H1 (cell line): ENCODE results near the gene STX4. TPM values are rescaled to one million over a fixed set of nuclear protein-coding genes. Genes with fewer than 3 reads are reported as not detected.

ENCODE experiments used
- CTCF ChIA-PET: fragments of 300-600 bp; sonication (Branson Sonifier 250); formaldehyde crosslinking; loops from one replicate; lab custom pipeline; 2021; ENCODE audit not compliant: partially characterized antibody; lab: Charles Lee
- POLR2A ChIA-PET: fragments of 300-600 bp; sonication (Branson Sonifier 250); formaldehyde crosslinking; loops from one replicate; lab custom pipeline; 2021; ENCODE audit warnings: inconsistent platforms; ENCODE audit not compliant: partially characterized antibody; lab: Charles Lee
- DNase-seq, 2 experiments: peaks; one replicate each; pipeline versions ENCODE4 v3.0.0 to v3.0.0-alpha.2; 2010 to 2022; ENCODE audit warnings: low spot score in 2 of 2, low read depth in 1 of 2, mixed read lengths in 1 of 2
- FAIRE-seq: peaks from 2 replicates; lab custom pipeline; 2011; peaks lifted over from hg19 to GRCh38; lab: Jason Lieb, UNC
- H2AFZ ChIP-seq: 2 replicates; pipeline ENCODE4 v1.8.1; 2012; ENCODE audit warnings: low read length, inconsistent platforms
- H2AK5ac ChIP-seq: 2 replicates; pipeline ENCODE4 v1.6.1; 2013; ENCODE audit warnings: low read depth, low read length
- H2BK120ac ChIP-seq: replicated peaks from 2 replicates; pipeline ENCODE3; 2013; ENCODE audit warnings: low read depth, low read length, inconsistent platforms
- H2BK12ac ChIP-seq: 2 replicates; pipeline ENCODE4 v1.6.1; 2013; ENCODE audit warnings: low read depth, low read length
- H2BK15ac ChIP-seq: 2 replicates; pipeline ENCODE4 v1.6.1; 2013; ENCODE audit warnings: low read length
- H2BK20ac ChIP-seq: 2 replicates; pipeline ENCODE4 v1.6.1; 2013; ENCODE audit warnings: low read length
- H2BK5ac ChIP-seq: 2 replicates; pipeline ENCODE4 v1.6.1; 2013; ENCODE audit warnings: low read depth, low read length
- H3K14ac ChIP-seq: 2 replicates; pipeline ENCODE4 v1.6.1; 2013; ENCODE audit warnings: inconsistent platforms; ENCODE audit not compliant: insufficient read length
- H3K18ac ChIP-seq: 2 replicates; pipeline ENCODE4 v1.6.1; 2013; ENCODE audit warnings: low read length; ENCODE audit errors: extremely low read depth
- H3K23ac ChIP-seq: 2 replicates; pipeline ENCODE4 v1.6.1; 2013; ENCODE audit warnings: inconsistent platforms; ENCODE audit not compliant: insufficient read length
- H3K23me2 ChIP-seq: 2 replicates; pipeline ENCODE4 v1.6.1; 2013; ENCODE audit warnings: low read depth, low read length
- H3K27ac ChIP-seq: 2 replicates; pipeline ENCODE4 v1.6.1; 2011; ENCODE audit warnings: low read depth, low read length, inconsistent platforms
- H3K27me3 ChIP-seq, 4 experiments: replicated peaks in 1 of 4; 1 replicate in 1 of 4; 2 replicates in 3 of 4; pipeline versions ENCODE4 v1.6.1 to v1.8.1; 2011 to 2013; ENCODE audit warnings: low read length in 3 of 4, mild to moderate bottlenecking in 3 of 4, inconsistent platforms in 2 of 4, mixed read lengths in 2 of 4, moderate library complexity in 1 of 4; ENCODE audit not compliant: control insufficient read depth in 3 of 4, insufficient read depth in 3 of 4; ENCODE audit errors: extremely low read depth in 1 of 4
- H3K36me3 ChIP-seq, 4 experiments: 2 replicates each; pipeline versions ENCODE4 v1.6.1 to v1.8.1; 2011 to 2013; ENCODE audit warnings: mild to moderate bottlenecking in 4 of 4, low read length in 3 of 4, moderate library complexity in 2 of 4, control low read depth in 1 of 4, inconsistent platforms in 1 of 4; ENCODE audit not compliant: insufficient read depth in 4 of 4, control insufficient read depth in 2 of 4
- H3K4ac ChIP-seq: replicated peaks from 2 replicates; pipeline ENCODE3; 2013; ENCODE audit warnings: low read length, low read depth, mixed read lengths, inconsistent platforms; ENCODE audit not compliant: insufficient read length
- H3K4me1 ChIP-seq, 4 experiments: replicated peaks in 1 of 4; 1 replicate in 1 of 4; 2 replicates in 3 of 4; pipeline versions ENCODE4 v1.6.1 to v1.8.1; 2011 to 2013; ENCODE audit warnings: low read length in 3 of 4, inconsistent platforms in 2 of 4, mixed read lengths in 1 of 4; ENCODE audit not compliant: insufficient read depth in 4 of 4, control insufficient read depth in 3 of 4
- H3K4me2 ChIP-seq, 2 experiments: 2 replicates each; pipeline versions ENCODE4 v1.6.1 to v1.8.1; 2011 to 2013; ENCODE audit warnings: low read depth in 2 of 2, low read length in 2 of 2, control low read depth in 1 of 2, inconsistent platforms in 1 of 2, mild to moderate bottlenecking in 1 of 2; ENCODE audit not compliant: insufficient read depth in 1 of 2
- H3K4me3 ChIP-seq, 4 experiments: fragments of 200-600, 300-600 bp in 1 of 4; sonication (generic), shearing (Covaris generic), sonication (Bioruptor Twin) in 1 of 4; 2 replicates each; pipeline versions ENCODE4 v1.5.1 to v1.8.1; 2011 to 2016; ENCODE audit warnings: low read length in 4 of 4, low read depth in 3 of 4, control low read depth in 2 of 4, inconsistent platforms in 2 of 4, mild to moderate bottlenecking in 2 of 4, mixed read lengths in 1 of 4, moderate library complexity in 1 of 4; ENCODE audit not compliant: insufficient read depth in 2 of 4; ENCODE audit errors: extremely low read depth in 1 of 4
- H3K56ac ChIP-seq: replicated peaks from 2 replicates; pipeline ENCODE3; 2013; ENCODE audit warnings: low read depth, mild to moderate bottlenecking, mixed read lengths, low read length, inconsistent platforms; ENCODE audit not compliant: insufficient read length
- H3K79me1 ChIP-seq: 2 replicates; pipeline ENCODE4 v1.6.1; 2013; ENCODE audit warnings: low read depth, low read length, control low read depth
- H3K79me2 ChIP-seq, 2 experiments: 2 replicates each; pipeline versions ENCODE4 v1.6.1 to v1.8.1; 2012 to 2013; ENCODE audit warnings: low read length in 2 of 2, mild to moderate bottlenecking in 2 of 2, inconsistent platforms in 1 of 2; ENCODE audit not compliant: insufficient read depth in 2 of 2, control insufficient read depth in 1 of 2
- H3K9ac ChIP-seq, 4 experiments: replicated peaks in 1 of 4; 1 replicate in 1 of 4; 2 replicates in 3 of 4; pipeline versions ENCODE4 v1.6.1 to v1.8.1; 2011 to 2013; ENCODE audit warnings: low read depth in 3 of 4, low read length in 3 of 4, control low read depth in 2 of 4, mild to moderate bottlenecking in 2 of 4, moderate library complexity in 2 of 4, inconsistent platforms in 1 of 4; ENCODE audit errors: extremely low read depth in 1 of 4
- H3K9me3 ChIP-seq, 2 experiments: 2 replicates each; pipeline versions ENCODE4 v1.6.1 to v1.8.1; 2012 to 2013; ENCODE audit warnings: mild to moderate bottlenecking in 2 of 2, moderate library complexity in 2 of 2, control low read depth in 1 of 2, inconsistent platforms in 1 of 2, low read depth in 1 of 2, low read length in 1 of 2, mixed read lengths in 1 of 2; ENCODE audit not compliant: insufficient read depth in 2 of 2
- H4K20me1 ChIP-seq, 2 experiments: replicated peaks in 1 of 2; 2 replicates each; pipeline versions ENCODE3 to v1.8.1; 2011 to 2013; ENCODE audit warnings: inconsistent platforms in 2 of 2, low read length in 2 of 2, mild to moderate bottlenecking in 1 of 2; ENCODE audit not compliant: insufficient read depth in 2 of 2, control insufficient read depth in 1 of 2
- H4K5ac ChIP-seq: 2 replicates; pipeline ENCODE4 v1.6.1; 2013; ENCODE audit warnings: low read length, low read depth, mixed read lengths, inconsistent platforms; ENCODE audit not compliant: insufficient read length
- H4K8ac ChIP-seq: 2 replicates; pipeline ENCODE4 v1.8.0; 2013; ENCODE audit warnings: mild to moderate bottlenecking, moderate library complexity, low read length, inconsistent platforms; ENCODE audit not compliant: insufficient read depth; ENCODE audit errors: extremely low read depth
- H4K91ac ChIP-seq: replicated peaks from 2 replicates; pipeline ENCODE3; 2013; ENCODE audit warnings: low read length, mixed read lengths, inconsistent platforms; ENCODE audit not compliant: insufficient read length
- HDAC2 ChIP-seq, 2 experiments: fragments of 300-600 bp in 1 of 2; sonication (generic) in 1 of 2; IDR thresholded peaks; 2 replicates each; pipeline ENCODE4 v1.6.1; 2011 to 2012; ENCODE audit warnings: low read depth in 2 of 2, low read length in 2 of 2, mild to moderate bottlenecking in 2 of 2, moderate library complexity in 2 of 2, borderline replicate concordance in 1 of 2, inconsistent platforms in 1 of 2
- KDM1A ChIP-seq: fragments of 200-600, 300-600 bp; sonication (generic); IDR thresholded peaks from 2 replicates; pipeline ENCODE4 v1.7.1; 2016; ENCODE audit warnings: mild to moderate bottlenecking, low read length, borderline replicate concordance
- RXRA ChIP-seq: IDR thresholded peaks from 2 replicates; pipeline ENCODE4 v1.6.1; 2011; ENCODE audit warnings: low read depth, mild to moderate bottlenecking, low read length, moderate library complexity; ENCODE audit not compliant: insufficient read depth
- WGBS, 2 experiments: shearing (Covaris generic) in 1 of 2; methylation state at CpG; one replicate each; pipeline versions ENCODE4 v1.1.6 to v1.1.7; 2013 to 2015; ENCODE audit warnings: low lambda C conversion rate in 2 of 2, mixed read lengths in 2 of 2, inconsistent platforms in 1 of 2, low coverage in 1 of 2, missing lambda C conversion rate in 1 of 2; ENCODE audit not compliant: insufficient replicate concordance in 2 of 2, insufficient coverage in 1 of 2, insufficient read length in 1 of 2; ENCODE audit errors: extremely low coverage in 1 of 2, missing lambda C conversion rate in 1 of 2; 5-methylcytosine and 5-hydroxymethylcytosine counted together
- polyA plus RNA-seq, 7 experiments: library from polyadenylated mRNA; depleted of rRNA in 3 of 7; stranded (reverse) in 5 of 7; unstranded in 2 of 7; fragments of >200 nt in 5 of 7; fragments of 200-250 nt in 2 of 7; gene quantifications; 1 replicate in 5 of 7; 2 replicates in 1 of 7; 4 replicates in 1 of 7; pipeline versions ENCODE4 v1.2.1 to v1.2.3, GENCODE V29; 2011 to 2013; ENCODE audit warnings: missing spikeins in 2 of 7, mixed read lengths in 2 of 7
- total RNA-seq: library from RNA; stranded (reverse); fragmentation: NEBNext Ultra II Directional; extraction: Animal tissue kit (Norgen Biotek cat#: 25700); gene quantifications from 2 replicates; pipeline ENCODE4 v1.2.1, GENCODE V29; 2021

Gene STX4
- total and polyA plus RNA-seq, 2 of the 8 experiments (the other 6 are each of a cell fraction or from before 2014, with no cell fraction given): 25.8 to 32.3 TPM

GRCh38 chr16:31009120-31009519 lies 24.2 kb upstream of the STX4 start:
- peaks cover 4 to 18% (median 6%) of the 10 kb centered on the region in 4 experiments for H3K4me1 ChIP-seq
- no peaks in the 10 kb centered on the region for H3K9me3 ChIP-seq
- no peak overlapping the region for H2BK5ac ChIP-seq
- H3K9ac ChIP-seq: no peak overlapping the region
- H3K4ac ChIP-seq: no peak overlapping the region
- H3K56ac ChIP-seq: no peak overlapping the region
- H4K91ac ChIP-seq: no peak overlapping the region
- no peak overlapping the region for H2BK15ac ChIP-seq
- peak overlapping the region; percentile 61 to 66; a peak in 3 of 4 replicates for H3K4me2 ChIP-seq
- H3K23ac ChIP-seq: no peak overlapping the region
- H2BK12ac ChIP-seq: no peak overlapping the region
- H4K8ac ChIP-seq: no peak overlapping the region
- H3K79me1 ChIP-seq: 0 out of 2 replicates have a peak, but pooled peaks cover 6% of the 10 kb centered on the region
- FAIRE-seq (no peak), DNase-seq (no peak)
- H2AK5ac ChIP-seq: no peak overlapping the region
- no peak overlapping the region for H4K5ac ChIP-seq
- no peak overlapping the region for H2BK20ac ChIP-seq
- H3K23me2 ChIP-seq: peaks cover 1% of the 10 kb centered on the region; the same call in 1 of the 2 replicates
- no peaks in the 10 kb centered on the region for H3K36me3 ChIP-seq
- H4K20me1 ChIP-seq: peaks cover 0 to 4% of the 10 kb centered on the region in 2 experiments
- ChIA-PET POLR2A (interaction anchor here (0.6 to 1.6 kb wide), 5 partner anchors 23 to 344 kb away, joined by 3 to 6 read pairs (median 3); partner anchors contain the start of genes CTF1, HSD3B7, ZNF646 and ZNF668), CTCF (interaction anchor here (0.9 to 3.9 kb wide), 5 partner anchors 11 to 55 kb away, joined by 3 to 21 read pairs (median 5); partner anchors contain the start of gene HSD3B7)
- H3K14ac ChIP-seq: no peak overlapping the region
- no peak overlapping the region for H2BK120ac ChIP-seq
- TF ChIP-seq KDM1A (peak; percentile 69), RXRA (no peak), HDAC2 (IDR thresholded peaks at IDR 0.05; ENCODE audit: borderline replicate concordance in 1 of 2, low read depth in 2 of 2, low read length in 2 of 2) (no peak)
- H3K27ac ChIP-seq: no peak overlapping the region
- H3K79me2 ChIP-seq: peaks cover 0 to 4% of the 10 kb centered on the region in 2 experiments; a peak in 1 of 4 replicates
- no peak overlapping the region for H3K18ac ChIP-seq
- H3K4me3 ChIP-seq: peak overlapping the region in 2 of 4 experiments; percentile 42 to 63; a peak in 4 of 8 replicates
- H2AFZ ChIP-seq: no peak overlapping the region
- 62% methylated on average over 7 of the region's 7 CpGs; no CpG with 5 or more reads in 1 of the 2 experiments for WGBS, 2 experiments
- no peaks in the 10 kb centered on the region; a peak in 2 of 7 replicates for H3K27me3 ChIP-seq
